Spinal cord (tissue), 10 donors: ENCODE measurements around the gene SLC5A8. TPM values are rescaled to one million over a fixed set of nuclear protein-coding genes. Genes with fewer than 3 reads are reported as not detected.
"Not testable (repeated sequence)": the region's sequence is repeated elsewhere in the genome, so short reads cannot be mapped to it uniquely, and the experiment has no call there.

Experiments
- DNase-seq, 6 donors: peaks; one replicate each; pipeline versions ENCODE4 v3.0.0 to v3.0.0-alpha.2; 2013 to 2015; ENCODE audit warnings: low spot score in 6 of 6, low read depth in 4 of 6
- H3K27ac ChIP-seq: one replicate; pipeline ENCODE4 v1.5.1; 2013; ENCODE audit warnings: low read depth, low read length, control low read depth
- H3K27me3 ChIP-seq: one replicate; pipeline ENCODE4 v1.6.1; 2013; ENCODE audit warnings: low read length; ENCODE audit not compliant: control insufficient read depth, insufficient read depth
- H3K36me3 ChIP-seq: one replicate; pipeline ENCODE4 v1.6.1; 2013; ENCODE audit warnings: low read length; ENCODE audit not compliant: control insufficient read depth, insufficient read depth
- H3K4me1 ChIP-seq: one replicate; pipeline ENCODE4 v1.6.1; 2013; ENCODE audit warnings: low read length; ENCODE audit not compliant: control insufficient read depth, insufficient read depth
- H3K4me3 ChIP-seq: one replicate; pipeline ENCODE4 v1.5.1; 2013; ENCODE audit warnings: low read depth, low read length, control low read depth
- H3K9me3 ChIP-seq: one replicate; pipeline ENCODE4 v1.6.1; 2013; ENCODE audit warnings: low read length; ENCODE audit not compliant: control insufficient read depth, insufficient read depth
- WGBS: methylation state at CpG from one replicate; pipeline ENCODE4 v1.1.5; 2013; ENCODE audit warnings: missing lambda C conversion rate; ENCODE audit not compliant: insufficient coverage; 5-methylcytosine and 5-hydroxymethylcytosine counted together
- polyA plus RNA-seq, 2 donors: library from polyadenylated mRNA; unstranded; fragments of 120-200 nt; gene quantifications; one replicate each; pipeline ENCODE4 v1.2.1, GENCODE V29; 2013; ENCODE audit not compliant: insufficient read length in 2 of 2
- total RNA-seq, 2 donors: library from RNA; depleted of rRNA in 1 of 2; stranded (reverse); fragments of 120-200 nt in 1 of 2; fragments of >200 nt in 1 of 2; gene quantifications; one replicate each; pipeline versions ENCODE4 v1.2.3 to v1.2.4, GENCODE V29; 2013 to 2014
- donor health status: healthy.

Gene SLC5A8
- total and polyA plus RNA-seq, 4 donors = 0.22 to 1.1 (median 0.55) TPM

DNA sequence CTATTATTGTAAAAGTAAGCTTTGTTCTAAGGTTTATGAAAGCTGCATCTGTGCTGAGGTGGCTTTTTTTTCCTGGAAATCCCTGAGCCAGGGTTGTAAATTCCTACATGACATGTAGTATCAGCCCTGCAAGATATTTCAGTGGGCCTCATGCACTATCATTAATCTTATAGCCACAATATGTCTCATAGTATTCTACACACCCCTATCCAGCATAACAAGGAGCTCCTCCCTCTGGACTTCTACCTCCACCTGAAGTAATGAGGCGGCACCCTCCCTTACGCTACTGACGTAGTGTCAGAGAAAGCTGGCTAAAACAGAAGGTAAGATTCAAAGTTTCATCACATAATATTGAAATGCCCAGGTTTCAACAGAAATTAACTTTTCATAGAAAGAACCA, 35.5 kb downstream of the SLC5A8 start:
- WGBS = no CpG with 5 or more reads among the region's 3 CpGs
- no peaks in the 10 kb centered on the region for H3K9me3 ChIP-seq

DNA sequence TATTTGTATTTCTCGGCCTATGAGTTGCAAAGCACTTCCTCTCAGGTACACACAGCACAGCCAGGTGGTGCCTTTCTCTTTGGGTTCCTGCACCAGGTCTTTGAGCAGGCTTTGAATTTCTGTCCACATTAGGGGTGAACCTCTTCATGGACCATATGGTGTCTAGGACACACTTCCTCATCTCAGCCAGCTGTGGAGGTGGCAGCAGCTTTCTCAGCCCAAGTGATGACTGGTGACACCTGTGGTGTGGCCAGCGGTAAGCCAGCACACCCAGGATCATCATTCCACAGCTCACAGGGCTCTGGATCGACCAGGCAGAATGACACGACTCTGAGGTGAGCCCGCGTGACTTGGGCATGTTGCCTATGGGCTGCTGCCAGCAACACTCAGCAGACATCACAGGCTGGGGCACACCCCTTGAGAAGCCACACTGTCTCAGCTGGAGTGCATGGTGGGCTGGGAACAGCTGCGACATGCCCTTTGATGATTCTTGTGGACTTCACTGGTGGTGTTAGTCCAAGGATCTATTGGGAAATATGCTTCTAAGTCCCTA, 36.8 kb downstream of the SLC5A8 start:
- Histone ChIP-seq H3K27me3 (no peaks in the 10 kb centered on the region), H3K9me3 (no peaks in the 10 kb centered on the region), H3K36me3 (no peaks in the 10 kb centered on the region), H3K27ac (no peak overlapping the region), H3K4me1 (no peaks in the 10 kb centered on the region), H3K4me3 (no peak overlapping the region)
- no peak for DNase-seq
- 93% methylated on average over 7 of the region's 7 CpGs for WGBS

More for the DNA sequence above, 35.5 kb downstream of the SLC5A8 start:
- no peak for DNase-seq
- Histone ChIP-seq H3K4me3 (no peak overlapping the region), H3K27me3 (no peaks in the 10 kb centered on the region), H3K27ac (no peak overlapping the region), H3K36me3 (no peaks in the 10 kb centered on the region), H3K4me1 (no peaks in the 10 kb centered on the region)

DNA sequence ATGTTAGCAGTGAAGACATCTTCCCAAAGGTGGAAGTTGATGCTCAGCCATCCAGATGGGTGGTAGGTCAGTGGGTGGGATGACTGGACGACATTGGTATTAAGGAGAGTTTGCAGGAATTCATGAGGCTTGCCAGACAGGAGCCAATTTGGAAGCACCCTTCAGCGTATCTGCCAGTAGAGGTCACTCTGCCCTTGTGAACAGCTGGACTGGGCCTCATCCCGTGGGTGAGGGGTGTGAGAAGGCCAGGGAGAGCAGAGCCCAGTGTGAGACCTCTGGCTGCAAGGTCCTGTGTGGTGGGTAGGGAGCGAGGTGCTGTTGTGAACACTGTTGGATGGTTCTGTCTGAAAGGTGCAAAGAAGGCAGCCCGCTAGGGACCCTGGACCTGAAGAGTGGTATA, 37.7 kb downstream of the SLC5A8 start:
- WGBS = 33% methylated on average over 5 of the region's 5 CpGs
- Histone ChIP-seq H3K27me3 (no peaks in the 10 kb centered on the region), H3K9me3 (no peaks in the 10 kb centered on the region), H3K36me3 (no peaks in the 10 kb centered on the region), H3K27ac (no peak overlapping the region), H3K4me1 (no peaks in the 10 kb centered on the region), H3K4me3 (no peak overlapping the region)
- DNase-seq = no peak

DNA sequence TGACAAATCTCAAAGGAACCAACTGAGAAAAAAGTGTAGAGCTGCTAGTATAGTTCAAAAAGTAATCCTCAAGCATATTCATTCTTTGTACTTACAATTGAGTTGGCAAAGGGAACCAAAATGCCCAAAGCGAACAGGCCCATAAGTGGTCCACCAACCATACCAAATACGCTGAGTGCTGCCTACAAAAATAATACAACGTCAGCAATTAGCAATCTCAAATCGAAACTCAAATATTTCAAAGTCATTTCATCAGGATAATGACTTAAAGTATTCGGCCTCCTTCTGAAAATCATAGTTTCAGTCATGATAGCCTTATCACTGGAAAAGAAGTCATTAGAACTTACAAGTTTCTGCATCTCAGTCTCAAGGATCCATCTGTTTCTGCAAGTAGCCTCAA, 42.0 kb downstream of the SLC5A8 start:
- no peak for DNase-seq
- Histone ChIP-seq H3K4me1 (no peaks in the 10 kb centered on the region), H3K27me3 (no peaks in the 10 kb centered on the region), H3K36me3 (no peaks in the 10 kb centered on the region), H3K9me3 (no peaks in the 10 kb centered on the region), H3K4me3 (no peak overlapping the region), H3K27ac (no peak overlapping the region)
- WGBS = 98% methylated on average over 5 of the region's 5 CpGs

DNA sequence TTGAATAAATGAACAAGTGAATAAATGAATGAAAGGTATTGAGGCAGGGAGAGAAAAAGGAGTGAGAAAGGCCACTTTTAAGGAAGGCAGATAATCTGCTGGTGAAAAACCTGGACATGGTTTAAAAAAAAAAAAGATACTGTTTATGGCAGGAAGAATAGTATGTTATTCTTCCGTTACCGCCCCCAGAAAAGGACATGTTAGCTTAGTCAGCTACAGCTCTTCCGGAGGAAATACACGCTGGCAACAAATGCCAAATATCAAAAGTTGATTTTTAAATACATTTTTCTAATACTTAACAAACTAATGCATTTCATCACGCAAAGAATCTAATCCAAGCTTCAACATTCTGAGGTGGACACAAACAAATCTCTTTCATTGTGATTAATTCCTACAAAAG, 43.2 kb downstream of the SLC5A8 start:
- Histone ChIP-seq H3K9me3 (no peaks in the 10 kb centered on the region), H3K36me3 (no peaks in the 10 kb centered on the region), H3K4me3 (no peak overlapping the region), H3K27me3 (no peaks in the 10 kb centered on the region), H3K4me1 (no peaks in the 10 kb centered on the region), H3K27ac (no peak overlapping the region)
- no CpG with 5 or more reads among the region's 5 CpGs for WGBS
- no peak for DNase-seq

DNA sequence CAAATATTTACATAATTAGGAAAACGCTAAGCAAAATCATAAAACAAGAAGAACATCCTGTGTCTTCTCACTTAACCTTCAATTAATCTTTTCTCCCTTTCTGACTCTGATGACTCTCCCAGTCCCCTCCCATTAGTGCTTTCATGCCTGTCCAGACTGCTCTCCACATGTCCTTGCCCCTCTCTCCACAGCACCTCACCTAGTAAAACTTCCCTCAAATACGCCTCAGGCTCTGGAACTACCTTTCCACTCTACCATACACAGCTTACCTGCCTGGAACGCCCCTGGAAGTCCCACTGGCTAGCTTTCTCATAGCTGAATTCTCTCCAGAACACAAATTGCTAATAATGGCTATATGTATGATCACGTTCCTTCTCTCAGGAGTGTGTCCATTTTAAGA, 44.7 kb downstream of the SLC5A8 start:
- DNase-seq = no peak
- Histone ChIP-seq H3K9me3 (no peaks in the 10 kb centered on the region), H3K4me3 (no peak overlapping the region), H3K27me3 (no peaks in the 10 kb centered on the region), H3K4me1 (no peaks in the 10 kb centered on the region), H3K36me3 (no peaks in the 10 kb centered on the region), H3K27ac (no peak overlapping the region)
- WGBS = 100% methylated on average over 1 of the region's 4 CpGs

DNA sequence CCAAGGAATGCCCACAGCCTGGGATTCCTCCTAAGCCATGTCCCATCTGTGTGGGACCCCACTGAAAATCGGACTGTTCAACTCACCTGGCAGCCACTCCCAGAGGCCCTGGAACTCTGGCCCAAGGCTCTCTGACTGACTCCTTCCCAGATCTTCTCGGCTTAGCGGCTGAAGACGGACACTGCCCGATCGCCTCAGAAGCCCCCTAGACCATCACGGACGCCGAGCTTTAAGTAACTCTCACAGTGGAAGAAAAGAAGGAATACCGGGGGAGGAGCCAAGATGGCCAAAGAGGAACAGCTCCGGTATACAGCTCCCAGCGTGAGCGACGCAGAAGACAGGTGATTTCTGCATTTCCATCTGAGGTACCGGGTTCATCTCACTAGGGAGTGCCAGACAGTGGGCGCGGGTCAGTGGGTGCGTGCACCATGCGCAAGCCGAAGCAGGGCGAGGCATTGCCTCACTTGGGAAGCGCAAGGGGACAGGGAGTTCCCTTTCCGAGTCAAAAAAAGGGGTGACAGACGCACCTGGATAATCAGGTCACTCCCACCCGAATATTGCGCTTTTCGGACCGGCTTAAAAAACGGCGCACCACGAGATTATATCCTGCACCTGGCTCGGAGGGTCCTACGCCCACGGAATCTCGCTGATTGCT, 64.1 kb downstream of the SLC5A8 start:
- not testable (repeated sequence) for H3K27ac ChIP-seq, DNase-seq, H3K9me3 ChIP-seq, H3K4me1 ChIP-seq, H3K36me3 ChIP-seq, H3K4me3 ChIP-seq, H3K27me3 ChIP-seq
- 96% methylated on average over 30 of the region's 35 CpGs for WGBS

DNA sequence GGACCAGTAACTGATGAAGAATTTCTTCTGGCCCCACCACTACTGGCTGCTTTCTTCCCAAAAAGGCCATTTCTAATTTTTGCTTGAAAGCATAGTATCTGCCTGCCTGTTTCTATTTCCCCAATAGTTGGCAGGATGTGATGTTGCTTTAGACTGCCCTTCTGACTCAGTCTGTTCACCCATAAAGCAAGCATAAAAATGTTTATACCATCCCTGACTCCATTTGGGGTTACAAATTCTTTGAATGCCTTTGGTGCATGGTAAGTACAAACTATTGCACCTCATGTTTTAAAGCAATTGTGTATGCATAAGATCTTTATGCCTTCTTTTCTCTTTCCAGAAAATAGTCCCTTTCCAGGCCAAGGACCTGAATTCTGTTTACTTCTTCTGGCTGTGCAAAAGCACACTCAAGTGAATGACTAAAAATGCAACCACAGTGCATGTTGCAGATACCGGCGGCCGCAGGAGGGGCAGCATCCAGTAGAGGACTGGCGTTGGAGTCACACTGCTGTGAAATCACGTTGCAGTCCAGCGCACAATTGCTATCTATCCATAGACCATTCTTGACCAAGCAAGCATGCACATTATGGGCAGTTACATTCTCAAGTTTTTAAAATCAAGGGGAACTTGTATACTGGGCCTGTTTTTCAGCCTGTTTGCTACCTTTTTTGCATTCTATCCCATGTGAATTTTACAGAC, 82.4 kb downstream of the SLC5A8 start:
- no peaks in the 10 kb centered on the region for H3K4me1 ChIP-seq
- H3K27ac ChIP-seq = no peak overlapping the region
- no peaks in the 10 kb centered on the region for H3K36me3 ChIP-seq
- no peaks in the 10 kb centered on the region for H3K9me3 ChIP-seq
- WGBS = 94% methylated on average over 6 of the region's 6 CpGs
- H3K27me3 ChIP-seq = no peaks in the 10 kb centered on the region
- no peak overlapping the region for H3K4me3 ChIP-seq
- no peak for DNase-seq

DNA sequence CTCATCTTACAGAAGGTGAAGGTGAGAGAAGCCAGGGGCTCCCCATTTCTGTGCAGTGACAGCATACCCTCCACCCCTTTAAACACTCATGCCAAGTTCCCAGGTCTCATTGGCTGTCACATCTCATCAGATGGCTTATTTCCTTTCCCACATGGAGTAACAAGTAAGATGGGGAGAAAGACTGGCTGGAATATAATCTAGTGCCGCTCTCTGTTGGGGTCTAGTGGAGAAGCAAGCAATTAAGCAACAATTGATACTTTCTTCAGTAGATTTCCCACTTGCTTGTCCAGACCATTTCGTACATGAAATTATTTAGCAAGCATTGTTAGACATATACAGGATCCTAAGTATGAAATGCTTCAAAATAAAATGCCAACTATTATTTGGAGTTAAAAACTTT, 92.2 kb downstream of the SLC5A8 start:
- WGBS = no CpG with 5 or more reads among the region's 2 CpGs
- Histone ChIP-seq H3K36me3 (no peaks in the 10 kb centered on the region), H3K4me3 (no peak overlapping the region), H3K27me3 (no peaks in the 10 kb centered on the region), H3K9me3 (no peaks in the 10 kb centered on the region), H3K4me1 (no peaks in the 10 kb centered on the region), H3K27ac (no peak overlapping the region)
- no peak for DNase-seq

DNA sequence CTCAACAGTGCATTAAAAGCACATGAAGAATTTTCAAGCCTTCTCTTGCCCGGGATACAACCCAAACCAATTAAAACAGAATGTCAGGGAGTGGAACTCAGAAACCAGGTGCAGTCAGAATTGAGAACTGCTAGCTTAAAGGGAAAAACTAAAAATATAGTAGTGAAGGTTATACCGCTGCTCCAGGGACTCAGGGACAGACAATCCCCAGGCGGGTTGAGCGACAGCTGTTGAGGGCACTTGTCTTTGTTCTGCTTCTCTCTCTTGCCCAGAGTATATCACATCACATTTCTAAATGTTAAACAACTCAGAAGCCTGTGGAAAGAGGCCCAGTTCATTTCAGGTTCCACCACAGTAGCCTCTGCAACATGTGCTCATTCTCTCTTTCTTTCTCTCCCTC, 93.1 kb downstream of the SLC5A8 start:
- DNase-seq = no peak
- WGBS = 88% methylated on average over 3 of the region's 4 CpGs
- H3K4me3 ChIP-seq = no peak overlapping the region
- no peak overlapping the region for H3K27ac ChIP-seq
- H3K4me1 ChIP-seq = no peaks in the 10 kb centered on the region
- H3K9me3 ChIP-seq = no peaks in the 10 kb centered on the region
- no peaks in the 10 kb centered on the region for H3K27me3 ChIP-seq
- no peaks in the 10 kb centered on the region for H3K36me3 ChIP-seq
